HG02885 (cell line): ENCODE data around the gene GMDS.

ENCODE experiments used
- ATAC-seq: cut with Tn5 transposase; IDR thresholded peaks from one replicate; pipeline ENCODE4 v1.9.1; 2021; ENCODE audit warnings: mild to moderate bottlenecking; ENCODE audit not compliant: unreplicated experiment, poor library complexity

The GMDS gene

GRCh38 chr6:1576711-1577110 is 668.7 kb downstream of the GMDS start:
- ATAC-seq: no peak

- ATAC-seq: no peak
Measured at GRCh38 chr6:1576166-1576565, 669.2 kb downstream of the GMDS start.

- no peak for ATAC-seq
Measured at GRCh38 chr6:1575210-1576041, 670.0 kb downstream of the GMDS start.

GRCh38 chr6:1574890-1575209 is 670.6 kb downstream of the GMDS start:
- no peak for ATAC-seq

GRCh38 chr6:1574083-1574761 is 671.2 kb downstream of the GMDS start:
- no peak for ATAC-seq
